AG10803 (cell line): ENCODE measurements around the gene PAX5.

Source experiments
- DNase-seq: peaks from one replicate; pipeline ENCODE4 v3.0.0; 2010; ENCODE audit warnings: low read depth
- H3K4me3 ChIP-seq: 2 replicates; pipeline ENCODE4 v1.5.1; 2011; ENCODE audit warnings: mild to moderate bottlenecking, low read length, control low read depth
- CTCF ChIP-seq: conservative IDR thresholded peaks from 2 replicates; pipeline ENCODE4 v1.5.1; 2011; ENCODE audit warnings: mild to moderate bottlenecking, low read length, control low read depth, inconsistent platforms

PAX5 gene

GRCh38 chr9:37011530-37011929, 22.5 kb downstream of the PAX5 start:
- TF ChIP-seq CTCF, result no peak
- no peak for DNase-seq
- H3K4me3 ChIP-seq, result no peak overlapping the region

GRCh38 chr9:37010976-37011375, 23.1 kb downstream of the PAX5 start:
- no peak for DNase-seq
- no peak overlapping the region for H3K4me3 ChIP-seq
- no peak for TF ChIP-seq CTCF

GRCh38 chr9:37010180-37010579, 23.9 kb downstream of the PAX5 start:
- no peak for TF ChIP-seq CTCF
- no peak for DNase-seq
- H3K4me3 ChIP-seq, result no peak overlapping the region

- no peak for TF ChIP-seq CTCF
- DNase-seq, result no peak
- H3K4me3 ChIP-seq, result no peak overlapping the region
Observed at GRCh38 chr9:37007295-37007694, 26.8 kb downstream of the PAX5 start.

- no peak for DNase-seq
- TF ChIP-seq CTCF, result no peak
- H3K4me3 ChIP-seq, result no peak overlapping the region
Observed at GRCh38 chr9:37005517-37006140, 28.4 kb downstream of the PAX5 start.

DNA sequence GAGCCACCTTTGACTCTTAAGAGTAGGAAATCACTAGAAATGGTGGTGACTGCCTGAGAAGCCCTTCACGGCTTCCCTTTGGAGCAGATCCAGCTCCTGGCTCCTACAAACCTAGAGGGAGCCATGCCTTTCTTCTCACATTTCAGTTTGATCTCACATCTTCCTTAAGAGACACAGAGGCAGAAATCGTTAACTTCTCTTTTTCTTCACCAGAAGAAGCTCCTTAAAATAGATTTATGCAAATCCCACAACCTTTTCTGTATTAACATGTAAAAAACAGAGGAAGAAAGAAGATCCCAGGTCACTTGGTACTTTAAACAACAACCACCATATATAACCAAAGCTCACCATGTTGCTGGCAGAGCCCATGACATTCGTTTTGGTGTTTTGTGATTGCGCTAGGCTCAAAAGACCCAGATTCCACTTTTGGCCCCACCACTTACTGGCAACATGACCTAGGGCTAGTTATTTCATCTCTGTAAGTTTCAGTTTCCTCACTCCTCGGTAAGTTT, 29.6 kb downstream of the PAX5 start:
- DNase-seq, result no peak
- no peak for TF ChIP-seq CTCF
- no peak overlapping the region for H3K4me3 ChIP-seq

GRCh38 chr9:37002413-37003217, 31.5 kb downstream of the PAX5 start:
- H3K4me3 ChIP-seq, result no peak overlapping the region
- DNase-seq, result no peak
- no peak for TF ChIP-seq CTCF
